Measurements from ENCODE around the gene HCAR3. TPM values are rescaled to one million over a fixed set of nuclear protein-coding genes. Genes with fewer than 3 reads are reported as not detected.
"Not testable (repeated sequence)": the region's sequence is repeated elsewhere in the genome, so short reads cannot be mapped to it uniquely, and the experiment has no call there.

Gene HCAR3
- not detected in 2 replicates for total RNA-seq (2014; rRNA removed; shearing (Covaris generic))

GRCh38 chr12:122716658-122717057 lies at the start of gene HCAR3:
HCAR3 (minus strand) TSS chr12:122716811; CDS start chr12:122716737, 74 bp downstream.
- DNase-seq (ENCODE audit: low read depth) = not testable (repeated sequence)

- DNase-seq (ENCODE audit: low read depth) = no peak
These were observed 41.0 kb upstream of the HCAR3 start for GRCh38 chr12:122757568-122757967.

- DNase-seq (ENCODE audit: low read depth) = no peak
These were observed 38.2 kb upstream of the HCAR3 start for GRCh38 chr12:122754790-122755189.

GRCh38 chr12:122753319-122753650 lies 36.7 kb upstream of the HCAR3 start:
- no peak for DNase-seq (ENCODE audit: low read depth)

DNA sequence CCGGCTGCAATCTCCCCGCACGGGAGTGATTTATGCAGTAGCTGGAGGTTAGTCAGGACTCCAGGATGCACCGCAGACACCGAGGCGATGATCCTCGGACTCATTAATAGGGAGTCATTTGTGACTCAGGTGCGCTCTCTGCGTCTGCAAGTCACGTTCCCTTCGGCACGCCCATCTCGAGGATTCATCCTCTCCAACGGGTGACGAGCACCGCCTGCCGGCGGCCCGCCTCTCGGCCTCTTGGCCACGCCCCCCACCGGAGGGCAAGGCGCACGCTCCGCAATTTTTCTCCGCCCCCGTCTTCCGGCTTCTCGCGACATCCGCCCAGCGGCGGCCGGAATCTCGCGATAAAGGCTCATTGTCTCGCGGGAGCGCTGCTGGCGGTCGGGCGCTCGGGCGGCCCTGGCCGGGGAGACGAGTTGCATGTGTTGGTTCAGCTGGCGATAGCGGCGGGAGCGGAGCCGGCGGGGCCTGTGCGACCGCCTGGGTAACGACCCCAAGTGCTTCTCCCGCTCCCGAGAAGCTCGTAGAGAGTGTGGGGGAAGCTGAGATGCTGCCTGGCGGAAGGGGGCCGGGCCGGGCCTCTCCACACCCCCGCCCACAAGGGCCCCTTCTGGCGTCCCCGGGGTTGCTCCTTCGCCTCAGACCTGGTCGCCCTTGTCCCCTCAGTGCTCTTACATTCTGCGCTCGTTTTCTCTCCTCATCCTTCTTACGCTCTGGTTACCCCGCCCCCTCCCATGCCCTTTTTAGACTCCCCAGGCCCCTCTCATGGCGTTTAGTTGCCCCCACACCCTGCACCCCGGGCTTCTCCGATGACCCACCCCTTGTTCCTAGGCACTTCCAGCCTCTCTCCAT lies 36.1 kb upstream of the HCAR3 start, which contains the start of gene DENR:
DENR (plus strand) TSS at position 361 of the 855 bp plus-strand sequence. CDS start 878 bp downstream, outside the sequence.
- DNase-seq (ENCODE audit: low read depth) = peak; percentile 92

- DNase-seq (ENCODE audit: low read depth) = not testable (repeated sequence)
These were observed 34.3 kb upstream of the HCAR3 start for GRCh38 chr12:122750781-122751515.

GRCh38 chr12:122749569-122750332 lies 33.1 kb upstream of the HCAR3 start:
- DNase-seq (ENCODE audit: low read depth) = no peak

DNA sequence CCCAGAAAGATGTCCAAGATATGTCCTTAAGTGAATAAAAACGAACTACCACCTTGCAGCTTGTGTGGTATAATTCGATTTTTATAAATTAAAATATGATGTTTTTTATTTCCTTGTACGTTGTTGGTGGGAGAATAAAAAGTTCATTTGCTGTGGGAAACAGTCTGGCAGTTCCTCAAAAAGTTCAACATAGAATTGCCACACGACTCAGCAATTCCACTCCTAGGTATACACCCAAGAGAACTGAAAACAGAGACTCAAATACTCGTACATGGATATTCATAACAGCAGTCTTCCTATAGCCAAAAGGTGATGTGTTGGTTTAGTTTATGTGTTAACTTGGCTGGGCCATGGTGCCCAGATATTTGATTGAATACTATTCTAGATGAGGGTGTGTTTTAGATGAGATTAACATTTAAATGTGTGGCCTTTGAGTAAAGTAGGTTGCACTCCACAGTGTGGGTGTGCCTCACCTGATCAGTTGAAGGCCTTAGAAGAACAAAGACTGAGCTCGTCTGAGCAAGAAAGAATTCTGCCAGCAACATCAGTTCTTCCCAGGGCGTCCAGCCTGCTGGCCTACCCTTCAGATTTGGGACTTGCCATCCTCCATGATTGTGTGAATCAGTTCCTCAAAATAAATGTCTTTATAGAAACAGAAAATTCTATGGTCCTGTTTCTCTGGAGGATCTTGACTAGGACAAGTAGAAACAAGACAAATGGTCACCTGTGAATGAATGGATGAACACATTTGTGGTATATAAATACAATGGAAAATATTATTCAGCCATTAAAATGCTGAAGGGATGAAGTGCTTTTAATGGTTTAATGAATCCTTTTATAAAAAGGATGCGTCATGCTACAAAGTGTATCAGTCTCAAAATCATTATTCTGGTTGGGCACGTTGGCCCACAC lies 30.9 kb upstream of the HCAR3 start:
- DNase-seq (ENCODE audit: low read depth) = no peak

- no peak for DNase-seq (ENCODE audit: low read depth)
These were observed 27.4 kb upstream of the HCAR3 start for GRCh38 chr12:122743895-122744525.

GRCh38 chr12:122740351-122740750 lies 23.7 kb upstream of the HCAR3 start:
- DNase-seq (ENCODE audit: low read depth) = peak; percentile 7

DNA sequence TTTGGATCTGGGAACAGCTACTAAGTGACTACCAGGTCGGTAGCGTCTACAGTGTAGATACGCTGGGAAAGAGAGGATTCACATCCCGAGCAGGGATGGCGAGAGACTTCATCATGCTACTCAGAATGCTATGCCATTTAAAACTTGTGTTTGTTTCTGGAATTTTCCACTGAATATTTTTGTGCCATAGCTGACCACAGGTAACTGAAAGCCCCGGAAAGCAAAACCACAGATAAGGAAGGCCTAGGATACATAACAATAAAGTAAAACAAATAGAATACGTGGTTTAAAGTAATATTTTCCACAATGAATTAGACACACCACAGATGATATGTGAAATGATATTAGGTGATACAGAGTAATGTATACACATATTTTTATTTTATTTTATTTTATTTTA lies 22.0 kb upstream of the HCAR3 start:
- peak; percentile 31 for DNase-seq (ENCODE audit: low read depth)

DNA sequence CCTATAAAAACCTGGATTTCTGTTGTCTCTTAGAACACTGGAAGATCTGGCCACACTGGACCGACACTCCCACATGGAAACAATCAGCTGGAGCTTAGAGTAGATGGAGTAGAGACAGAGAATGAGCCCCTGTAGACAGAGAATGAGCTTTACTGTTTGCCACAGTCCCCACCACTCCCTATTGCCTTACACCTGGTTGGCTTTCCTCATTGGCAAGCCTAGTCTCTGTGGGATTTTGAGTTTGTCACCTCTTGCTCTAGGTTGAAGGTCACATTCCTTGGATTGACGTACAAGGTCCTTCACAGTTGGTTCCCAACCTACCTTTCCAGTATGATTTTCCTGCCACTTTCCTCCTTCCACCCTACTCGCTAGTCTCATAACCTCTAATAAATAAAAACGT lies 16.0 kb upstream of the HCAR3 start:
- DNase-seq (ENCODE audit: low read depth) = no peak

GRCh38 chr12:122732170-122732569 lies 15.6 kb upstream of the HCAR3 start:
- no peak for DNase-seq (ENCODE audit: low read depth)

- DNase-seq (ENCODE audit: low read depth) = peak; percentile 49
These were observed 13.8 kb upstream of the HCAR3 start, which contains the start of gene HCAR1 for GRCh38 chr12:122730215-122731014. HCAR1 (minus strand) TSS chr12:122730844; CDS start chr12:122730339, 505 bp downstream.

DNA sequence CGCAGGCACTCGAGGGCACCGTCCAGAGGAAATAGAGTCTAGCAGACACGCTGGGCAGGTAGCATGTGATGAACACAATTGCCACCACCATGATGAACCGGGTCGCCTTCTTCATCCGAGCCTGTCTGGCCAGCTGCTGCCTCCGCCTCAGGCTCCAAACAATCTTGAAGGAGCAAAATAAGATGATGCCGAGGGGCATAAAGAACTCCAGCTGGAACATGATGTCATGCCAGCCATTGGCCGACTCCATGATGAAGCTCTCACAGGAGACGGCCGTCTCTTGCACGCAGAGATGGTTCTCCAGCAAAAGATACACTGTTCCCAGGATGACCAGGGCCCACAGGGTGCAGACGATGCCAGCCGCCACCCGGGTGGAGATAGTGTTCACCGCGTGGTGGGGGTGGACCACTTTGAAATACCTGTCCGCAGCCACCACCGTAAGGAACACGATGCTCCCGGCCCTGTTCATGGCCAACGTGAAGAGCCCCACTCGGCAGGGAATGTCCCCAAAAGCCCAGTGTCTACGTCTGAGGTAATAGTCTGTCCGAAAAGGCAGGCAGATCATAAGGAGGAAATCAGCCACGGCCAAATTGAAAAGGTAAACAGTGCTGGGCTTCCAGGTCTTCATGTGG lies 13.1 kb upstream of the HCAR3 start:
- no peak for DNase-seq (ENCODE audit: low read depth)

GRCh38 chr12:122726080-122726558 lies 9.5 kb upstream of the HCAR3 start:
- peak; percentile 18 for DNase-seq (ENCODE audit: low read depth)

- no peak for DNase-seq (ENCODE audit: low read depth)
These were observed 9.0 kb upstream of the HCAR3 start for GRCh38 chr12:122725452-122726079.

- DNase-seq (ENCODE audit: low read depth) = no peak
These were observed 8.1 kb upstream of the HCAR3 start for GRCh38 chr12:122724641-122725243.

Measured in RPMI7951 (cell line).